VCaP (cell line): Measurements from ENCODE around the gene PSME3IP1.

ENCODE experiments used
- H3K27ac ChIP-seq: fragments of 450-650 bp; 2 replicates; pipeline ENCODE4 v1.5.1; 2017
- CTCF ChIP-seq: fragments of 450-650 bp; conservative IDR thresholded peaks from 2 replicates; pipeline ENCODE4 v1.5.1; 2017; ENCODE audit warnings: mild to moderate bottlenecking, moderate library complexity

The PSME3IP1 gene

GRCh38 chr16:57194512-57194911 lies 8.7 kb upstream of the PSME3IP1 start:
- no peak overlapping the region for H3K27ac ChIP-seq
- no peak for TF ChIP-seq CTCF

GRCh38 chr16:57192720-57193486 lies 7.1 kb upstream of the PSME3IP1 start:
- no peak for TF ChIP-seq CTCF
- H3K27ac ChIP-seq, result no peak overlapping the region; the same call in 1 of the 2 replicates

- H3K27ac ChIP-seq, result peak overlapping the region; percentile 37; the same call in 1 of the 2 replicates
These were observed 6.3 kb upstream of the PSME3IP1 start for GRCh38 chr16:57192146-57192545.

GRCh38 chr16:57191056-57191571 lies 5.3 kb upstream of the PSME3IP1 start:
- peak overlapping the region; percentile 37; the same call in 1 of the 2 replicates for H3K27ac ChIP-seq
- no peak for TF ChIP-seq CTCF

More at GRCh38 chr16:57192146-57192545, 6.3 kb upstream of the PSME3IP1 start:
- no peak for TF ChIP-seq CTCF

- TF ChIP-seq CTCF, result no peak
These were observed 4.3 kb upstream of the PSME3IP1 start for GRCh38 chr16:57190136-57190535.

GRCh38 chr16:57189527-57189926 lies 3.7 kb upstream of the PSME3IP1 start:
- peak overlapping the region; percentile 86 for H3K27ac ChIP-seq

More at GRCh38 chr16:57190136-57190535, 4.3 kb upstream of the PSME3IP1 start:
- H3K27ac ChIP-seq, result peak overlapping the region; percentile 86

- peak overlapping the region; percentile 86 for H3K27ac ChIP-seq
- TF ChIP-seq CTCF, result no peak
These were observed 2.8 kb upstream of the PSME3IP1 start for GRCh38 chr16:57188711-57189002.

GRCh38 chr16:57187902-57188710 lies 2.3 kb upstream of the PSME3IP1 start:
- H3K27ac ChIP-seq, result peak overlapping the region; percentile 86
